Bronchial epithelial cell (primary cell): ENCODE data around the gene TMEM184B. TPM values are rescaled to one million over a fixed set of nuclear protein-coding genes. Genes with fewer than 3 reads are reported as not detected.
A peak's percentile ranks its signal among the peaks of the same experiment; 100 is the strongest.

ENCODE experiments used
- DNase-seq: peaks from one replicate; pipeline ENCODE4 v3.0.0-alpha.2; 2010; ENCODE audit warnings: low read depth
- FAIRE-seq: peaks from 2 replicates; lab custom pipeline; 2011; peaks lifted over from hg19 to GRCh38; lab: Jason Lieb, UNC
- H3K27me3 ChIP-seq: 2 replicates; pipeline ENCODE4 v1.5.1; 2011; ENCODE audit warnings: low read length; ENCODE audit not compliant: control insufficient read depth, insufficient read depth
- H3K36me3 ChIP-seq: 2 replicates; pipeline ENCODE4 v1.5.1; 2011; ENCODE audit warnings: low read length; ENCODE audit not compliant: control insufficient read depth, insufficient read depth
- H3K4me3 ChIP-seq: 2 replicates; pipeline ENCODE4 v1.5.1; 2011; ENCODE audit warnings: mild to moderate bottlenecking, low read depth, low read length, control low read depth
- total RNA-seq: library from RNA; depleted of rRNA; stranded (reverse); fragments of >200 nt; gene quantifications from 2 replicates; pipeline ENCODE4 v1.2.1, GENCODE V29; 2014
- TF ChIP-seq, protein P1 (sequence below): IDR thresholded peaks from 2 replicates; pipeline ENCODE4 v1.5.1; 2011; ENCODE audit warnings: mild to moderate bottlenecking, moderate library complexity, low read length, control low read depth, inconsistent platforms; ENCODE audit not compliant: insufficient read depth, severe bottlenecking

TMEM184B gene
- total RNA-seq, 1 donor from 2014 or later = 7.1 TPM

GRCh38 chr22:38177044-38177443 lies 95.8 kb downstream of the TMEM184B start:
- Histone ChIP-seq H3K27me3 (no peaks in the 10 kb centered on the region), H3K4me3 (no peak overlapping the region), H3K36me3 (no peaks in the 10 kb centered on the region)
- FAIRE-seq = no peak
- DNase-seq = no peak
- TF ChIP-seq, protein P1, sequence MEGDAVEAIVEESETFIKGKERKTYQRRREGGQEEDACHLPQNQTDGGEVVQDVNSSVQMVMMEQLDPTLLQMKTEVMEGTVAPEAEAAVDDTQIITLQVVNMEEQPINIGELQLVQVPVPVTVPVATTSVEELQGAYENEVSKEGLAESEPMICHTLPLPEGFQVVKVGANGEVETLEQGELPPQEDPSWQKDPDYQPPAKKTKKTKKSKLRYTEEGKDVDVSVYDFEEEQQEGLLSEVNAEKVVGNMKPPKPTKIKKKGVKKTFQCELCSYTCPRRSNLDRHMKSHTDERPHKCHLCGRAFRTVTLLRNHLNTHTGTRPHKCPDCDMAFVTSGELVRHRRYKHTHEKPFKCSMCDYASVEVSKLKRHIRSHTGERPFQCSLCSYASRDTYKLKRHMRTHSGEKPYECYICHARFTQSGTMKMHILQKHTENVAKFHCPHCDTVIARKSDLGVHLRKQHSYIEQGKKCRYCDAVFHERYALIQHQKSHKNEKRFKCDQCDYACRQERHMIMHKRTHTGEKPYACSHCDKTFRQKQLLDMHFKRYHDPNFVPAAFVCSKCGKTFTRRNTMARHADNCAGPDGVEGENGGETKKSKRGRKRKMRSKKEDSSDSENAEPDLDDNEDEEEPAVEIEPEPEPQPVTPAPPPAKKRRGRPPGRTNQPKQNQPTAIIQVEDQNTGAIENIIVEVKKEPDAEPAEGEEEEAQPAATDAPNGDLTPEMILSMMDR = no peak

DNA sequence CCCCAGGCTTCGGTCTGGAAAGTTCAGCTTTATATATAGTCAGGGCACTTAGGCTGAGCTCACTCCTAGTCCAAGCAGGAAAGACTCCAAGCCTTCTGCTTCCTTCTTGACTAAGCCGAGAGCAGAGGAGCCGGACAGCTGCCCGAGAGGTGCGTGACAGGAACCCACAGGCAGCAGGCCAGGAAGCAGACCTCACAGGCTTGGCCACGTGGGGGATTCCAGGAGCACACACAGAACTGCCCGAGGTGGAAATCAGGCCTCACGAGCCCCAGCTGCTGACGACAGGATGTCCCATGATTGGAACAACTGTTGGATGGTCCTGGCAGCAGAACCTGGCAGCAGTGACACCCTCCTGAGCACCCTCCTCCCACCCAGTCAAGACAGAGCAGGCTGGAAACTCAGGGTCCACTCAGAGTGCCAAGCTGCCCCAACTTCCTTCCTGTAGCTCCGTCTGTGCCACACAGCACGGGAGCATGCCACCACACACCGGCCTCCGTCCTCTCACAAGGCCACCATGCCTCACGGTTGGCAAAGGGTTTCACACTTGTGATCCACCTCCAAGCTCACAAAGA lies 96.6 kb downstream of the TMEM184B start:
- Histone ChIP-seq H3K27me3 (no peaks in the 10 kb centered on the region), H3K36me3 (no peaks in the 10 kb centered on the region), H3K4me3 (no peak overlapping the region)
- FAIRE-seq (no peak), DNase-seq (peak; percentile 54)
- TF ChIP-seq, protein P1 = no peak

GRCh38 chr22:38175206-38176118 lies 97.3 kb downstream of the TMEM184B start:
- TF ChIP-seq, protein P1 = no peak
- no peak for FAIRE-seq
- no peak for DNase-seq
- H3K36me3 ChIP-seq = no peaks in the 10 kb centered on the region
- no peak overlapping the region for H3K4me3 ChIP-seq
- H3K27me3 ChIP-seq = no peaks in the 10 kb centered on the region

DNA sequence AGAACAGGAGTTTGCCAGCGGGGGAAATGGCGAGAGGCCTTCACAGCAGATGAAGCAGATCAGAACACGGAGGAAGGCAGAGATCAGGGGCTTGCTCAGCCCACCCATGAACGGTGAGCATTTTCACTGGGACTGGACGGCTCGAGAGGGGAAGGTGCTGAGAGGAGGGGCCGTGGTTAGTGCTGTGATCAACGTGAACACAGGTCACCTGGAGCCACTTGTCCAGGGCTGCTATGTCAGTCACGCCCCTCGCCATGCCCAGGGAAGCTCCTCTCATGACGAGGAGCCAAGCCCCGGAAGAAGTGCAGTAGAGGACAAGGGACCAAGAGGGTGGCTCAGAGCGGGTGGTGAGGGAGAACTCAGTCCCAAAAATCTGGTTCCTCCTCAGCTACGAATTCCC lies 98.2 kb downstream of the TMEM184B start:
- FAIRE-seq = no peak
- Histone ChIP-seq H3K27me3 (no peaks in the 10 kb centered on the region), H3K4me3 (no peak overlapping the region), H3K36me3 (no peaks in the 10 kb centered on the region)
- no peak for DNase-seq
- TF ChIP-seq, protein P1 = no peak

GRCh38 chr22:38173641-38173906 lies 99.2 kb downstream of the TMEM184B start:
- no peak overlapping the region for H3K4me3 ChIP-seq
- H3K36me3 ChIP-seq = peaks cover 2% of the 10 kb centered on the region
- FAIRE-seq (no peak), DNase-seq (no peak)
- no peaks in the 10 kb centered on the region for H3K27me3 ChIP-seq
- TF ChIP-seq, protein P1 = no peak
